ENCODE data around the gene NAA38.

The NAA38 gene

DNA sequence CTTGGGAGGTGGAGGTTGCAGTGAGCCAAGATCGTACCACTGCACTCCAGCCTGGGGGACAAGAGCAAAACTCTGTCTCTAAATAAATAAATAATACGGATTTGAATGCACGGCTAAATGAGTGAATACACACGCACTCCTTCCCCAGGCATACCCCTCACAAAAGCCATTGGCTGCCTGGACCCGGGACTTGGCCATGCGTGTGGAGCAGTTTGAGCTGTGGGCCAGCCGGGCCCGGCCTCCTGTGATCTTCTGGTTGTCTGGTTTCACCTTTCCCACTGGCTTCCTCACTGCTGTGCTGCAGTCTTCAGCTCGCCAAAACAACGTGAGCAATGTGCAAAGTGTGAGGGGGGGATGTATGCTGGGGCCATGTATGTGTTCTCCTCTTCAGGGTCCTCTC is 24.9 kb downstream of the NAA38 start:
- Histone ChIP-seq H3K36me3 (ENCODE audit: insufficient read depth, low read length) (no peaks in the 10 kb centered on the region), H3K4me2 (ENCODE audit: low read length) (peak overlapping the region; percentile 79; the same call in 1 of the 2 replicates), H4K20me1 (ENCODE audit: insufficient read depth, low read length) (no peaks in the 10 kb centered on the region), H3K9me2 (ENCODE audit: low read depth, low read length) (no peaks in the 10 kb centered on the region), H3K4me3 (ENCODE audit: low read depth, low read length, poor library complexity, severe bottlenecking) (no peak overlapping the region), H3K79me2 (ENCODE audit: insufficient read depth, low read length) (no peaks in the 10 kb centered on the region), H3F3A (ENCODE audit: insufficient read depth, low read length) (no peaks in the 10 kb centered on the region), H3K9me3 (ENCODE audit: low read length) (no peaks in the 10 kb centered on the region), H3K27ac (ENCODE audit: low read depth, low read length, poor library complexity, severe bottlenecking) (no peak overlapping the region), H2AFZ (ENCODE audit: low read length) (no peak overlapping the region), H3K4me1 (ENCODE audit: insufficient read depth, low read length, severe bottlenecking) (peaks cover 18% of the 10 kb centered on the region), H3K9ac (ENCODE audit: low read length) (no peak overlapping the region; the same call in 1 of the 2 replicates), H3K27me3 (ENCODE audit: insufficient read depth, low read length) (no peaks in the 10 kb centered on the region)
- TF ChIP-seq EZH2 (IDR thresholded peaks at IDR 0.05; ENCODE audit: borderline replicate concordance, low read length), result no peak
- TF ChIP-seq CTCF (IDR thresholded peaks at IDR 0.05; ENCODE audit: low read length), result no peak

GRCh38 chr17:7831233-7831632 is 26.1 kb downstream of the NAA38 start:
- Histone ChIP-seq H3K4me2 (ENCODE audit: low read length) (no peak overlapping the region), H3K27ac (ENCODE audit: low read depth, low read length, poor library complexity, severe bottlenecking) (no peak overlapping the region), H3K79me2 (ENCODE audit: insufficient read depth, low read length) (no peaks in the 10 kb centered on the region), H2AFZ (ENCODE audit: low read length) (no peak overlapping the region), H3K9ac (ENCODE audit: low read length) (no peak overlapping the region), H3K9me3 (ENCODE audit: low read length) (no peaks in the 10 kb centered on the region), H3K27me3 (ENCODE audit: insufficient read depth, low read length) (no peaks in the 10 kb centered on the region), H3K9me2 (ENCODE audit: low read depth, low read length) (no peaks in the 10 kb centered on the region), H3K4me1 (ENCODE audit: insufficient read depth, low read length, severe bottlenecking) (peaks cover 12% of the 10 kb centered on the region), H3K36me3 (ENCODE audit: insufficient read depth, low read length) (no peaks in the 10 kb centered on the region), H3K4me3 (ENCODE audit: low read depth, low read length, poor library complexity, severe bottlenecking) (no peak overlapping the region), H4K20me1 (ENCODE audit: insufficient read depth, low read length) (no peaks in the 10 kb centered on the region), H3F3A (ENCODE audit: insufficient read depth, low read length) (no peaks in the 10 kb centered on the region)
- TF ChIP-seq EZH2 (IDR thresholded peaks at IDR 0.05; ENCODE audit: borderline replicate concordance, low read length), result no peak
- TF ChIP-seq CTCF (IDR thresholded peaks at IDR 0.05; ENCODE audit: low read length), result no peak

GRCh38 chr17:7830616-7831015 is 26.7 kb downstream of the NAA38 start:
- H2AFZ ChIP-seq (ENCODE audit: low read length), result no peak overlapping the region
- no peaks in the 10 kb centered on the region for H3K9me3 ChIP-seq (ENCODE audit: low read length)
- no peak overlapping the region for H3K9ac ChIP-seq (ENCODE audit: low read length)
- H3K27me3 ChIP-seq (ENCODE audit: insufficient read depth, low read length), result no peaks in the 10 kb centered on the region
- H3K4me2 ChIP-seq (ENCODE audit: low read length), result no peak overlapping the region
- no peaks in the 10 kb centered on the region for H4K20me1 ChIP-seq (ENCODE audit: insufficient read depth, low read length)
- no peak overlapping the region for H3K4me3 ChIP-seq (ENCODE audit: low read depth, low read length, poor library complexity, severe bottlenecking)
- H3K36me3 ChIP-seq (ENCODE audit: insufficient read depth, low read length), result no peaks in the 10 kb centered on the region
- no peaks in the 10 kb centered on the region for H3K9me2 ChIP-seq (ENCODE audit: low read depth, low read length)
- no peak for TF ChIP-seq CTCF (IDR thresholded peaks at IDR 0.05; ENCODE audit: low read length)
- TF ChIP-seq EZH2 (IDR thresholded peaks at IDR 0.05; ENCODE audit: borderline replicate concordance, low read length), result no peak
- no peaks in the 10 kb centered on the region for H3K79me2 ChIP-seq (ENCODE audit: insufficient read depth, low read length)
- H3K27ac ChIP-seq (ENCODE audit: low read depth, low read length, poor library complexity, severe bottlenecking), result no peak overlapping the region
- H3F3A ChIP-seq (ENCODE audit: insufficient read depth, low read length), result no peaks in the 10 kb centered on the region
- H3K4me1 ChIP-seq (ENCODE audit: insufficient read depth, low read length, severe bottlenecking), result peaks cover 12% of the 10 kb centered on the region

Measured in OCI-LY1 (cell line).